IMR-90 (cell line): ENCODE data around the gene PRXL2C. TPM values are rescaled to one million over a fixed set of nuclear protein-coding genes. Genes with fewer than 3 reads are reported as not detected.

Experiments used
- ATAC-seq: fragments of 200-7000 bp; cut with Tn5 transposase; 2 replicates; pipeline ENCODE4 v1.9.1; 2020; ENCODE audit warnings: low read depth, mild to moderate bottlenecking, moderate library complexity
- BruUV-seq: library from RNA; stranded (reverse); fragments of 400-500 nt; replicated peaks from 2 replicates; lab custom pipeline; 2021; lab: Mats Ljungman, UMichigan
- CTCF ChIA-PET: fragments of 300-600 bp; formaldehyde crosslinking; extraction: SDS; loops from one replicate; lab custom pipeline; 2021; ENCODE audit warnings: antibody characterized with exemption; lab: Yijun Ruan, JAX
- POLR2A ChIA-PET: fragments of 300-600 bp; sonication (Branson Sonifier 250); formaldehyde crosslinking; loops from one replicate; lab custom pipeline; 2022; ENCODE audit warnings: antibody characterized with exemption; ENCODE audit not compliant: unreplicated experiment; lab: Charles Lee
- DNase-seq: peaks from one replicate; pipeline ENCODE4 v3.0.0; 2013
- H2AFZ ChIP-seq: replicated peaks from 2 replicates; pipeline ENCODE3; 2013; ENCODE audit warnings: low read length, mild to moderate bottlenecking; ENCODE audit not compliant: poor library complexity
- H2AK5ac ChIP-seq: 2 replicates; pipeline ENCODE4 v1.6.1; 2013; ENCODE audit warnings: low read depth, low read length, inconsistent platforms
- H2AK9ac ChIP-seq: replicated peaks from 2 replicates; pipeline ENCODE3; 2013; ENCODE audit warnings: mild to moderate bottlenecking, low read depth, low read length, moderate library complexity; ENCODE audit not compliant: poor library complexity
- H2BK120ac ChIP-seq: 2 replicates; pipeline ENCODE4 v1.6.1; 2013; ENCODE audit warnings: low read depth, low read length, inconsistent platforms
- H2BK15ac ChIP-seq: 3 replicates; pipeline ENCODE4 v1.6.1; 2013; ENCODE audit warnings: low read depth, low read length, inconsistent platforms
- H2BK20ac ChIP-seq: 2 replicates; pipeline ENCODE4 v1.6.1; 2013; ENCODE audit warnings: low read depth, mild to moderate bottlenecking, inconsistent platforms, low read length, moderate library complexity
- H2BK5ac ChIP-seq: 2 replicates; pipeline ENCODE4 v1.6.1; 2013; ENCODE audit warnings: mild to moderate bottlenecking, low read depth, low read length, inconsistent platforms; ENCODE audit not compliant: poor library complexity, severe bottlenecking
- H3K14ac ChIP-seq: replicated peaks from 2 replicates; pipeline ENCODE4 v1.6.1; 2013; ENCODE audit warnings: low read depth, low read length, inconsistent platforms
- H3K18ac ChIP-seq: 2 replicates; pipeline ENCODE4 v1.6.1; 2013; ENCODE audit warnings: low read depth, low read length, control low read depth
- H3K23ac ChIP-seq: 2 replicates; pipeline ENCODE4 v1.6.1; 2013; ENCODE audit warnings: low read depth, low read length, inconsistent platforms
- H3K27ac ChIP-seq: 2 replicates; pipeline ENCODE4 v1.5.1; 2013; ENCODE audit warnings: mild to moderate bottlenecking, control low read depth, low read length; ENCODE audit not compliant: insufficient read depth
- H3K27me3 ChIP-seq: 2 replicates; pipeline ENCODE4 v1.6.1; 2013; ENCODE audit warnings: low read length; ENCODE audit not compliant: control insufficient read depth, insufficient read depth
- H3K36me3 ChIP-seq: 2 replicates; pipeline ENCODE4 v1.6.1; 2013; ENCODE audit warnings: low read length, mixed read lengths; ENCODE audit not compliant: control insufficient read depth, insufficient read depth
- H3K4ac ChIP-seq: 2 replicates; pipeline ENCODE4 v1.6.1; 2013; ENCODE audit warnings: low read depth, low read length, inconsistent platforms
- H3K4me1 ChIP-seq: 2 replicates; pipeline ENCODE4 v1.6.1; 2013; ENCODE audit warnings: low read length, mixed read lengths; ENCODE audit not compliant: control insufficient read depth, insufficient read depth
- H3K4me2 ChIP-seq: 2 replicates; pipeline ENCODE4 v1.6.1; 2013; ENCODE audit warnings: low read depth, mild to moderate bottlenecking, control low read depth, low read length, moderate library complexity
- H3K4me3 ChIP-seq: 2 replicates; pipeline ENCODE4 v1.5.1; 2013; ENCODE audit warnings: low read depth, mild to moderate bottlenecking, control low read depth, low read length, moderate library complexity; ENCODE audit not compliant: insufficient read depth
- H3K56ac ChIP-seq: 2 replicates; pipeline ENCODE4 v1.6.1; 2013; ENCODE audit warnings: low read length, inconsistent platforms; ENCODE audit not compliant: insufficient read depth; ENCODE audit errors: extremely low read depth
- H3K79me1 ChIP-seq, 2 experiments: 2 replicates each; pipeline ENCODE4 v1.6.1; 2013; ENCODE audit warnings: low read length in 2 of 2, inconsistent platforms in 1 of 2, low read depth in 1 of 2
- H3K9ac ChIP-seq: 2 replicates; pipeline ENCODE4 v1.6.1; 2013; ENCODE audit warnings: low read depth, low read length, control low read depth
- H3K9me1 ChIP-seq: 2 replicates; pipeline ENCODE4 v1.6.1; 2013; ENCODE audit warnings: low read length, inconsistent platforms; ENCODE audit not compliant: insufficient read depth
- H3K9me3 ChIP-seq: 2 replicates; pipeline ENCODE4 v1.6.1; 2013; ENCODE audit warnings: low read length; ENCODE audit not compliant: control insufficient read depth, insufficient read depth
- H4K20me1 ChIP-seq: 2 replicates; pipeline ENCODE4 v1.6.1; 2013; ENCODE audit warnings: low read length, inconsistent platforms; ENCODE audit not compliant: insufficient read depth
- H4K5ac ChIP-seq: 2 replicates; pipeline ENCODE4 v1.6.1; 2013; ENCODE audit warnings: mild to moderate bottlenecking, low read depth, low read length, control low read depth
- H4K8ac ChIP-seq, 2 experiments: 2 replicates each; pipeline ENCODE4 v1.6.1; 2013; ENCODE audit warnings: low read depth in 2 of 2, low read length in 2 of 2, control low read depth in 1 of 2, inconsistent platforms in 1 of 2
- H4K91ac ChIP-seq: 2 replicates; pipeline ENCODE4 v1.6.1; 2013; ENCODE audit warnings: low read depth, low read length, inconsistent platforms; ENCODE audit not compliant: insufficient read depth
- BHLHE40 ChIP-seq: fragments of 150-350 bp; IDR thresholded peaks from 2 replicates; pipeline ENCODE4 v1.6.1; 2016; ENCODE audit warnings: mild to moderate bottlenecking, low read depth, low read length
- CEBPB ChIP-seq: IDR thresholded peaks from 2 replicates; pipeline ENCODE4 v1.6.1; 2012; ENCODE audit warnings: low read depth, low read length, improper control_type of control experiment
- CHD1 ChIP-seq: IDR thresholded peaks from 2 replicates; pipeline ENCODE4 v1.6.1; 2012; ENCODE audit warnings: low read depth, low read length, improper control_type of control experiment
- FOS ChIP-seq: fragments of 150-350 bp; IDR thresholded peaks from 2 replicates; pipeline ENCODE4 v1.6.1; 2016; ENCODE audit warnings: low read depth, low read length
- MAZ ChIP-seq: IDR thresholded peaks from 2 replicates; pipeline ENCODE4 v1.6.1; 2012; ENCODE audit warnings: low read depth, mild to moderate bottlenecking, low read length, improper control_type of control experiment, moderate library complexity, borderline replicate concordance
- MXI1 ChIP-seq: IDR thresholded peaks from 2 replicates; pipeline ENCODE4 v1.6.1; 2012; ENCODE audit warnings: low read depth, mild to moderate bottlenecking, low read length, moderate library complexity, borderline replicate concordance
- POLR2A ChIP-seq: IDR thresholded peaks from 2 replicates; pipeline ENCODE4 v1.6.1; 2012; ENCODE audit warnings: mild to moderate bottlenecking, low read depth, low read length
- RFX5 ChIP-seq: IDR thresholded peaks from 2 replicates; pipeline ENCODE4 v1.8.0; 2012; ENCODE audit warnings: low read depth, mild to moderate bottlenecking, low read length, moderate library complexity
- SMC3 ChIP-seq: fragments of 150-350 bp; IDR thresholded peaks from 2 replicates; pipeline ENCODE4 v1.6.1; 2016; ENCODE audit warnings: low read depth, mild to moderate bottlenecking, antibody characterized with exemption, low read length, moderate library complexity
- USF2 ChIP-seq: fragments of 150-350 bp; IDR thresholded peaks from 2 replicates; pipeline ENCODE4 v1.6.1; 2017; ENCODE audit warnings: mild to moderate bottlenecking, antibody characterized with exemption, low read length, low read depth
- WGBS, 2 experiments: methylation state at CpG; one replicate each; pipeline versions ENCODE4 v1.1.5 to v1.1.7; 2013; ENCODE audit warnings: missing lambda C conversion rate in 2 of 2; ENCODE audit not compliant: insufficient read length in 1 of 2; ENCODE audit errors: extremely low coverage in 2 of 2; 5-methylcytosine and 5-hydroxymethylcytosine counted together
- dilution Hi-C: fragments of 300-500 bp; cut with HindIII; formaldehyde crosslinking; loops from one replicate; pipeline ENCODE4 v1.14.3; 2018; ENCODE audit warnings: low sequenced_read_pairs; ENCODE audit not compliant: unreplicated experiment
- in situ Hi-C: fragments of 300-500 bp; cut with MboI; formaldehyde crosslinking; loops from 3 replicates; pipeline ENCODE4 v1.14.3; 2019; ENCODE audit warnings: low sequenced_read_pairs, inconsistent platforms, mixed read lengths
- intact Hi-C: fragments of 100-400 bp; cut with micrococcal nuclease; formaldehyde crosslinking; loops from 2 replicates; pipeline ENCODE4 v1.10.0; 2022
- polyA plus RNA-seq, 3 experiments: library from polyadenylated mRNA; depleted of rRNA; stranded (reverse); fragments of >200 nt; gene quantifications; 2 replicates each; pipeline ENCODE4 v1.2.3, GENCODE V29; 2012; ENCODE audit warnings: low replicate concordance in 1 of 3
- total RNA-seq: library from RNA; depleted of rRNA; stranded (reverse); fragments of >200 nt; gene quantifications from 2 replicates; pipeline ENCODE4 v1.2.3, GENCODE V29; 2012

PRXL2C gene
- total and polyA plus RNA-seq, 2 of the 4 experiments (the other 2 are of a cell fraction), result 2.7 to 9.0 TPM

GRCh38 chr9:96661711-96662110, 6.6 kb upstream of the PRXL2C start:
- H4K20me1 ChIP-seq, result no peaks in the 10 kb centered on the region
- DNase-seq (peak; percentile 73), ATAC-seq (peak; percentile 70)
- H4K5ac ChIP-seq, result no peak overlapping the region
- no TSS peak for BruUV-seq
- no peak overlapping the region for H3K27ac ChIP-seq
- in situ Hi-C loops, result no loop called here
- H3K4ac ChIP-seq, result no peak overlapping the region
- H3K36me3 ChIP-seq, result no peaks in the 10 kb centered on the region
- no peak overlapping the region for H3K14ac ChIP-seq
- TF ChIP-seq CHD1, result no peak
- TF ChIP-seq USF2, result no peak
- TF ChIP-seq CEBPB, result no peak
- no peak for TF ChIP-seq MAZ
- TF ChIP-seq MXI1, result no peak
- no peak for TF ChIP-seq BHLHE40
- TF ChIP-seq POLR2A, result no peak
- no peak for TF ChIP-seq SMC3
- TF ChIP-seq RFX5, result no peak
- TF ChIP-seq FOS, result no peak
- H3K4me2 ChIP-seq, result no peak overlapping the region
- H3K27me3 ChIP-seq, result no peaks in the 10 kb centered on the region; the same call in 1 of the 2 replicates
- H3K4me3 ChIP-seq, result no peak overlapping the region
- no peaks in the 10 kb centered on the region for H3K9me3 ChIP-seq
- H2BK120ac ChIP-seq, result no peak overlapping the region
- POLR2A ChIA-PET, result no interaction called here
- dilution Hi-C loops, result no loop called here
- H3K4me1 ChIP-seq, result no peaks in the 10 kb centered on the region
- no peak overlapping the region for H2AK5ac ChIP-seq
- CTCF ChIA-PET, result no interaction called here
- 100% methylated on average over 1 of the region's 4 CpGs; no CpG with 5 or more reads in 1 of the 2 experiments for WGBS, 2 experiments
- no peak overlapping the region for H4K91ac ChIP-seq
- peaks cover 4% of the 10 kb centered on the region for H3K9me1 ChIP-seq
- H2BK5ac ChIP-seq, result no peak overlapping the region
- H3K56ac ChIP-seq, result no peak overlapping the region
- H2AK9ac ChIP-seq, result no peak overlapping the region
- no peaks in the 10 kb centered on the region for H3K79me1 ChIP-seq
- H3K18ac ChIP-seq, result no peak overlapping the region
- intact Hi-C loops, result no loop called here
- H3K23ac ChIP-seq, result peak overlapping the region; percentile 31; the same call in 1 of the 2 replicates
- H2AFZ ChIP-seq, result no peak overlapping the region
- H3K9ac ChIP-seq, result no peak overlapping the region
- peak overlapping the region; percentile 35; the same call in 1 of the 2 replicates for H2BK20ac ChIP-seq
- no peak overlapping the region for H2BK15ac ChIP-seq
- no peak overlapping the region for H4K8ac ChIP-seq
